HG03196 (cell line): ENCODE measurements around the gene PAK2.

Source experiments
- ATAC-seq: cut with Tn5 transposase; IDR thresholded peaks from one replicate; pipeline ENCODE4 v1.9.1; 2021; ENCODE audit not compliant: unreplicated experiment

Gene PAK2

GRCh38 chr3:196739671-196740480, at the start of gene PAK2:
PAK2 (plus strand) TSS chr3:196739857; CDS start chr3:196782647, 42,790 bp downstream.
- peak; percentile 91 for ATAC-seq

- no peak for ATAC-seq
Measured at GRCh38 chr3:196689941-196690660, 49.6 kb upstream of the PAK2 start.

DNA sequence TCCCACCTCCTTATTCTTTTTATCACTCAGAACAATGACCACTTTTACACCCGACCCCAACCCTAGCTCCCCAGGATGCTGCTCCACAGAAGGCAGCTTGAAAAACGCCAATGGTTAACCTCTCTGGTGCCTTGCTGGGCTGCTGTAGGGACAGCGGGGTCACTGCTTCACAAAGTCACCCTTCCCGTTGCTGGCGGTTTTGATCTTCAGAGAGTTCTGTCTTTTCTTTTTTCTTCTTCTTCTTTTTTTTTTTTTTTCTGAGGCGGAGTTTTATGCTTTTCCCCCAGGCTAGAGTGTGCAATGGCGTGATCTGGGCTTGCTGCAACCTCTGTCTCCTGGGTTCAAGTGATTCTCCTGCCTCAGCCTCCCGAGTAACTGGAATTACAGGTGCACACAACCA, 48.3 kb upstream of the PAK2 start:
- ATAC-seq: no peak

DNA sequence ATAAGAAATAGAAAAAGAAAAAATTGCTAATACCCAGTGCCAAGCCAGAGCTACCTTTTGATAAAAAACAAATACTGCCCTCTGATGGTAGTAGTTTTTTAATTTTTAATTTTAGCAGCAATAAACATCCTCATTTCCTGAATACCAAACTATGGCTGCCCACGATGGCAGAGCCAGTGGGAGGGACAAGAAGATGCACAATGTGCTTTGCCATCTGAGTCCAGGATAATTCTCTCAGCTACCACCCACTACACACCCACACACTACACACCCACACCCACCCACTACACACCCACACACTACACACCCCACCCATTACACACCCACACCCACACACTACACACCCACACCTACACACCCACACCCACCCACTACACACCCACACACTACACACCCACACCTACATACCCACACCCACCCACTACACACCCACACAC, 45.4 kb upstream of the PAK2 start:
- ATAC-seq: no peak

DNA sequence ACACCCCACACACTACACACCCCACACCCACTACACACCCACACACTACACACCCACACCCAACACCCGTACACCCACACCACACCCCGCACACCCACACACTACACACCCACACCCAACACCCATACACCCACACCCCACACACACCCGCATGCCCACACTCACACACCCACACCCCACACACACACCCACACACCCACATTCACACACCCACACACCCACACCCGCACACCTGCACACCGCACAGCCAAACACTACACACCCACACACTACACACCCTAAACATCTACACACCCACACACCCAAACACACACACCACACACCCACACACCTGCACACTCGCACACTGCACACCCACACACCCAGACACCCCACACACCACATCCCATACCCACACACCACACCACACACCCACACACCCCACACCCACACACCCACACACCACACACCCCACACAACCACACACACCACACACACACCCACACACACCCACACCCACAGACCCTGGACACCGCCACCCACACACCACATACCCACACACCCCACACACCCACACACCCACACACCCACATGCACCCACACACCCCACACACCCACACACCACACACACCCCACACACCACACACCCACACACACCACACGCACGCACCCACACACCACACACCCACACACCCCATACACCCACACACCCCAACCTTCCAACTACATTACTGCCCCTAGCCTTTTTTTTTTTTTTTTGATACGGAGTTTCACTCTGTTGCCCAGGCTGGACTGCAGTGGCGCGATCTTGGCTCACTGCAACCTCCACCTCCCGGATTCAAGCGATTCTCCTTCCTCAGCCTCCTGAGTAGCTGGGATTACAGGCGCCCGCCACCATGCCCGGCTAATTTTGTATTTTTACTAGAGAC, 44.5 kb upstream of the PAK2 start:
- no peak for ATAC-seq

- ATAC-seq: no peak
Measured at GRCh38 chr3:196695849-196696226, 43.8 kb upstream of the PAK2 start.

DNA sequence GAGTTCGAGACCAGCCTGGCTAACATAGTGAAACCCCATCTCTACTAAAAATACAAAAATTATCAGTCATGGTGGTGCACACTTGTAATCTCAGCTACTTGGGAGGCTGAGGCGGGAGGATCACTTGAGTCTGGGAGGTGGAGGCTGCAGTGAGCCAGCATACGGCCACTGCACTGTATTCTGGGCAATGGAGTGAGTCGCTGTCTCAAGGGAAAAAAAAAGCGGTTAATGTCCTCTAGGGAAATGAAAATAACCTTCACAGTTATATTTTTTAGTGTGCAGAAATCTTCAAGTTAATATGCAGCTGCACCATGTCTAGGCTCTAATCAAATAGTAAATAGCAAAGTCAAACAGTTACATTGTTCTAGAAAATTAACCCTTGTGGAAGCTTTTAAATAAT, 42.4 kb upstream of the PAK2 start:
- ATAC-seq: no peak

- no peak for ATAC-seq
Measured at GRCh38 chr3:196699749-196700148, 39.9 kb upstream of the PAK2 start.

DNA sequence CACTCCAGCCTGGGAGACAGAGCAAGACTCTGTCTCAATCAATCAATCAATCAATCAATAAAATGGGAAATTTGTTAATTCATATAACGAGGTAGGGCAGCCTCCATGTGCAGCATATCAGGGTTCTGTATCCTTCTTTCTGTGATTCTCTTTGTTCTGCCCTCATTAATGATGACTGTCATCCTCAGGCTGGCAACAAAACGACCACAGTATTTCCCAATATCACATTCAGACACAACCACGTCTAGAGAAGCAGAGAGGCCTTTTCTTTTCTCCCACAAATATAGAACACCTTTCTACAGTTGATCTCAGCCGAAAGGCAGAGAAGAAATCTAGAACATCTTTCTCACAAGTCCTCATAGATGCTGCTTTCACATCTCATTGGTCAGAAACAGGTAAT, 38.9 kb upstream of the PAK2 start:
- no peak for ATAC-seq

- ATAC-seq: no peak
Measured at GRCh38 chr3:196706327-196706726, 33.3 kb upstream of the PAK2 start.

DNA sequence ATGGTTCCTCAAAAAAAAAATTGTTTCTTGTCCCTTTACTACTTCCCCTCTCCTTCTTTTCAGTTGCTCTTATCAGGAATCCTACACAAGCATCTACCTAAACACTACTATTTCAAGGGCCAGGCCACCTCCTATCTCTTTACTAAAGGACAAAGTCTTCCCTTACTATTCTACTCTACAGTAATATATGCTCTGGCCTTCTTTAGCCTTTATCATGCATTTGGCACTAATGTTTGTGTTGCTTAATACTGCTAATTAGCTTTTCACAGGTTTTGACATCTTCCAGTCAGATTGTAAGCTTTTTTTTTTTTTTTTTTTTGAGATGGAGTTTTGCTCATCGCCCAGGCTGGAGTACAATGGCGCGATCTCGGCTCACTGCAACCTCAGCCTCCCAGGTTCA, 32.9 kb upstream of the PAK2 start:
- no peak for ATAC-seq

DNA sequence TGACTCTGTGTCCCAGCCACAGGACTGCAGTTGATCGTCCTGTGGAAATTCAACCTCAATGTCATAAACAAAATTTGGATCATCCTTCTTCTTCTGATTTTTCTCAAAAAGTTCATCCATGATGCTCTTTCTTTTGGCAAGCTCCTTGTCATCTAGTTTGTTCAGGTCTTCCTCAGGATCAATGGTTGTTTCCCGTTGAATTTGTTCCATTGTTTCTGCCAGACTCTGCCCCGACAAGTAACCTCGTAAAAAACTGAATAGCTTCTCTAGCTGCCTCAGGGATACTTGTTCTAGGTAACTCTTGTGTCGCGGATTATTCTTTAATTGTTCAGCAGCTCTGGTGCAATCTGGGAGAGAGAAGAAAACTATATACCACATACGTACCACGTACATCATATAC, 32.1 kb upstream of the PAK2 start:
- ATAC-seq: no peak

- no peak for ATAC-seq
Measured at GRCh38 chr3:196708467-196708866, 31.2 kb upstream of the PAK2 start.

- peak; percentile 74 for ATAC-seq
Measured at GRCh38 chr3:196711838-196712513, 27.7 kb upstream of the PAK2 start, which contains the start of the genes CEP19 and PIGX. CEP19 (minus strand) TSS chr3:196712250; CDS start chr3:196708657, 3,593 bp downstream. PIGX (plus strand) TSS chr3:196712377.

DNA sequence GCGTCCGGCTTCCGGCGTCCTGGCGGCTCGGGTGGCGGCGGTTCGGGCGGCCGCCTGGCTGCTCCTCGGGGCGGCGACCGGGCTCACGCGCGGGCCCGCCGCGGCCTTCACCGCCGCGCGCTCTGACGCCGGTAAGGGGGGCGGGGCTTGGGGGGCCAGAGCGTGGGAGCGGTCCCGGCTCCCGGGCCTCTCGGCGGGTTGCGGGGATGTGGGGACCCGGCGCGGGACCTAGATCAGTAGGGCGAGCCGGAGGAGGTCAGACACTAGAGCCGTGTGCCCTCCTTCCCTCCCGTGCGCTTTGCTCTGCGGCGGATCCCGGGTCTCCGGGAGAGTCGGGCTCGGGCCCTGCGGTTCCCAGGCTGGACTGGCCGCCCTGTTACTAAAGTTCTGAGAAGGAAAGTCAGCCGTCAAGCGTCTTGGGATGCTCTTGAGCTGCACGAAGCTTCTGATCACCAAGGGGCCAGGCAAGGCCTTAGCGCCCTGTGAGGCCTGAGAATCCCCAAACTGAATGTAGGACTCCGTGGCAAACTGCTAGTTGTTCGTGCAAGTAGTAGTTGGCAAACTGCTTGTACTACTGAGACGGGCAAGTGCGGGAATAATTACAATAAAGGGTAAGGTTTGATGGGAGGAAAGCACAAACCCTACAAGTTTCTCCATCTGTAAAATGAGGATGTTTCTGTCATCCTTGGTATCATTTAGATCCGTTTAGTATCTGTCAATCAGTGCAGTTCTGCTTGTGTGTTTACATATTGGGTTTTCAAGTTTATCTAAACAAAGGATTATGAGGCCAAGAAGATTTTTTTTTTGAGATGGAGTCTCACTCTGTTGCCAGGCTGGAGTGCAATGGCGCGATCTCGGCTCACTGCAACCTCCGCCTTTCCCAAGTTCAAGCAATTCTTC, 26.9 kb upstream of the PAK2 start:
- ATAC-seq: peak; percentile 51

DNA sequence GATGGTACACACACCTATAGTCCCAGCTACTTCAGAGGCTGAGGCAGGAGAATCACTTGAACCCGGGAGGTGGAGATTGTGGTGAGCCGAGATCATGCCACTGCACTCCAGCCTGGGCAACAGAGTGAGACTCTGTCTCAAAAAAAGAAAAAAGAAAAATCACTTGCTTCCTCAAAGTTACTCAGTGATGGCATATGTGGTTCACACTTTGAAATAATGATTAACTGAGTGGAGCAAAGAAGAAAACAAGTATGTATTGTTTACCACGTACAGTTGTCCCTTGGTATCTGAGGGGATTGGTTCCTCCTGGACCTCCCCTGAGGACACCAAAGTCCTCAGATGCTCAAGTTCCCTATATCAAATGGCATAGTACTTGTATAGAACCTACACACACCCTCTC, 22.5 kb upstream of the PAK2 start:
- ATAC-seq: peak; percentile 44

GRCh38 chr3:196721097-196721496, 18.6 kb upstream of the PAK2 start:
- no peak for ATAC-seq

- no peak for ATAC-seq
Measured at GRCh38 chr3:196726788-196727675, 12.6 kb upstream of the PAK2 start.

- no peak for ATAC-seq
Measured at GRCh38 chr3:196735751-196736150, 3.9 kb upstream of the PAK2 start.
